WTC11 (cell line): Measurements from ENCODE around the gene CCDC51. TPM values are rescaled to one million over a fixed set of nuclear protein-coding genes. Genes with fewer than 3 reads are reported as not detected.

Source experiments
- ATAC-seq: fragments of 200-7000 bp; cut with Tn5 transposase; 2 replicates; pipeline ENCODE4 v1.10.0; 2021; ENCODE audit warnings: mild to moderate bottlenecking, moderate library complexity
- CTCF ChIA-PET: fragments of 300-600 bp; sonication (Branson Sonifier 250); formaldehyde crosslinking; loops from one replicate; lab custom pipeline; 2021; ENCODE audit warnings: antibody characterized with exemption; lab: Charles Lee
- POLR2A ChIA-PET: fragments of 350-600 bp; sonication (Branson Sonifier 250); formaldehyde crosslinking; loops from one replicate; lab custom pipeline; 2021; ENCODE audit warnings: antibody characterized with exemption; lab: Charles Lee
- DNase-seq: peaks from one replicate; pipeline ENCODE4 v3.0.0; 2021; ENCODE audit warnings: low spot score
- H3K27ac Mint-ChIP-seq: 2 replicates; pipeline ENCODE4 v1.8.0; 2021; ENCODE audit warnings: mixed read lengths
- H3K27me3 Mint-ChIP-seq: 2 replicates; pipeline ENCODE4 v1.8.0; 2021; ENCODE audit warnings: low read depth, mild to moderate bottlenecking, moderate library complexity, mixed read lengths
- H3K36me3 Mint-ChIP-seq: 2 replicates; pipeline ENCODE4 v1.8.0; 2021; ENCODE audit warnings: mixed read lengths
- H3K4me1 Mint-ChIP-seq: 2 replicates; pipeline ENCODE4 v1.8.0; 2022; ENCODE audit warnings: mixed read lengths
- H3K4me3 Mint-ChIP-seq: 2 replicates; pipeline ENCODE4 v1.8.0; 2021; ENCODE audit warnings: mild to moderate bottlenecking, moderate library complexity, mixed read lengths
- H3K9me3 Mint-ChIP-seq: 2 replicates; pipeline ENCODE4 v1.8.0; 2021; ENCODE audit warnings: mixed read lengths
- CREB1 ChIP-seq: sonication (generic); formaldehyde crosslinking; IDR thresholded peaks from 2 replicates; pipeline ENCODE4 v1.8.0; 2023; ENCODE audit warnings: mild to moderate bottlenecking, missing genetic modification reagents
- CREM ChIP-seq: sonication (generic); formaldehyde crosslinking; IDR thresholded peaks from 2 replicates; pipeline ENCODE4 v1.8.1; 2022; ENCODE audit warnings: mild to moderate bottlenecking, missing genetic modification reagents, moderate library complexity
- GABPB1 ChIP-seq: sonication (generic); formaldehyde crosslinking; IDR thresholded peaks from 2 replicates; pipeline ENCODE4 v1.8.1; 2023; ENCODE audit warnings: mild to moderate bottlenecking, missing genetic modification reagents
- GRHL2 ChIP-seq: fragments of 250-450 bp; sonication (Bioruptor Pico); IDR thresholded peaks from 2 replicates; pipeline ENCODE4 v1.8.0; 2022; ENCODE audit warnings: mild to moderate bottlenecking, moderate library complexity; ENCODE audit not compliant: insufficient replicate concordance, severe bottlenecking
- HMGA2 ChIP-seq: fragments of 250-450 bp; sonication (Bioruptor Pico); IDR thresholded peaks from 2 replicates; pipeline ENCODE4 v1.4.0; 2021; ENCODE audit warnings: mild to moderate bottlenecking, moderate library complexity
- IRF2 ChIP-seq: sonication (generic); formaldehyde crosslinking; IDR thresholded peaks from 2 replicates; pipeline ENCODE4 v1.8.0; 2022; ENCODE audit warnings: low read depth, missing genetic modification reagents, borderline replicate concordance
- JAZF1 ChIP-seq: fragments of 250-450 bp; sonication (Bioruptor Pico); IDR thresholded peaks from 2 replicates; pipeline ENCODE4 v1.9.0; 2021; ENCODE audit warnings: moderate library complexity, mild to moderate bottlenecking, inconsistent platforms
- KAT7 ChIP-seq: sonication (generic); formaldehyde crosslinking; IDR thresholded peaks from 2 replicates; pipeline ENCODE4 v1.8.1; 2023; ENCODE audit warnings: missing genetic modification reagents, mild to moderate bottlenecking, borderline replicate concordance
- MAX ChIP-seq: sonication (generic); formaldehyde crosslinking; IDR thresholded peaks from 2 replicates; pipeline ENCODE4 v1.8.0; 2022; ENCODE audit warnings: mild to moderate bottlenecking, missing genetic modification reagents
- NFATC4 ChIP-seq: fragments of 250-450 bp; sonication (Bioruptor Pico); IDR thresholded peaks from 2 replicates; pipeline ENCODE4 v1.9.0; 2021; ENCODE audit warnings: mild to moderate bottlenecking
- NFYB ChIP-seq: sonication (generic); formaldehyde crosslinking; conservative IDR thresholded peaks from 2 replicates; pipeline ENCODE4 v1.8.0; 2022; ENCODE audit warnings: low read depth, missing genetic modification reagents
- NR2C2 ChIP-seq: sonication (generic); formaldehyde crosslinking; IDR thresholded peaks from 2 replicates; pipeline ENCODE4 v1.8.0; 2022; ENCODE audit warnings: mild to moderate bottlenecking, missing genetic modification reagents
- PRDM15 ChIP-seq: sonication (generic); formaldehyde crosslinking; IDR thresholded peaks from 2 replicates; pipeline ENCODE4 v1.8.0; 2022; ENCODE audit warnings: missing genetic modification reagents
- PRRX2 ChIP-seq: fragments of 250-450 bp; sonication (Bioruptor Pico); IDR thresholded peaks from 2 replicates; pipeline ENCODE4 v1.8.0; 2021; ENCODE audit warnings: mild to moderate bottlenecking
- SMAD4 ChIP-seq: sonication (generic); formaldehyde crosslinking; IDR thresholded peaks from 2 replicates; pipeline ENCODE4 v1.8.0; 2022; ENCODE audit warnings: mild to moderate bottlenecking, missing genetic modification reagents
- SOX15 ChIP-seq: fragments of 250-450 bp; sonication (Bioruptor Pico); IDR thresholded peaks from 2 replicates; pipeline ENCODE4 v1.9.0; 2021; ENCODE audit warnings: mild to moderate bottlenecking
- ZNF219 ChIP-seq: sonication (generic); formaldehyde crosslinking; IDR thresholded peaks from 2 replicates; pipeline ENCODE4 v1.8.0; 2023; ENCODE audit warnings: missing genetic modification reagents, mild to moderate bottlenecking, borderline replicate concordance
- ZNF232 ChIP-seq: sonication (generic); formaldehyde crosslinking; IDR thresholded peaks from 2 replicates; pipeline ENCODE4 v1.8.0; 2022; ENCODE audit warnings: mild to moderate bottlenecking, missing genetic modification reagents
- ZNF263 ChIP-seq: sonication (generic); formaldehyde crosslinking; IDR thresholded peaks from 2 replicates; pipeline ENCODE4 v1.8.1; 2022; ENCODE audit warnings: low read depth, mild to moderate bottlenecking, moderate library complexity, missing genetic modification reagents
- ZNF396 ChIP-seq: fragments of 250-450 bp; sonication (Bioruptor Pico); IDR thresholded peaks from 2 replicates; pipeline ENCODE4 v1.8.0; 2021; ENCODE audit warnings: mild to moderate bottlenecking, moderate library complexity, borderline replicate concordance
- ZNF416 ChIP-seq: fragments of 250-450 bp; sonication (Bioruptor Pico); IDR thresholded peaks from 2 replicates; pipeline ENCODE4 v1.9.0; 2021; ENCODE audit warnings: mild to moderate bottlenecking, inconsistent platforms
- ZNF532 ChIP-seq: fragments of 250-450 bp; sonication (Bioruptor Pico); IDR thresholded peaks from 2 replicates; pipeline ENCODE4 v1.9.0; 2021; ENCODE audit warnings: mild to moderate bottlenecking, borderline replicate concordance
- total RNA-seq: library from RNA; stranded (reverse); gene quantifications from 3 replicates; pipeline ENCODE4 v1.2.3, GENCODE V29; 2021

The CCDC51 gene
- total RNA-seq, 1 experiment from 2014 or later = 25.1 TPM

GRCh38 chr3:48467110-48467454, 27.2 kb upstream of the CCDC51 start:
- ChIA-PET POLR2A (interaction anchor here (0.6 to 1.7 kb wide), 4 partner anchors 8 to 81 kb away, joined by 3 to 7 read pairs (median 3); partner anchors contain the start of gene ATRIP), CTCF (interaction anchor here (1.1 to 2.2 kb wide), 4 partner anchors 31 to 169 kb away, joined by 4 to 13 read pairs (median 10); no protein-coding TSS in a partner anchor)
- Mint-ChIP-seq H3K36me3 (peaks cover 19% of the 10 kb centered on the region; the same call in 1 of the 2 replicates), H3K4me3 (no peak overlapping the region), H3K27me3 (no peaks in the 10 kb centered on the region), H3K9me3 (no peaks in the 10 kb centered on the region), H3K4me1 (peaks cover 21% of the 10 kb centered on the region), H3K27ac (peak overlapping the region; percentile 97)
- DNase-seq (no peak), ATAC-seq (no peak)
- TF ChIP-seq PRRX2 (no peak), MAX (CRISPR knock-in tag) (no peak), CREM (CRISPR knock-in tag) (no peak), ZNF219 (CRISPR knock-in tag) (no peak)

- peaks cover 19% of the 10 kb centered on the region; the same call in 1 of the 2 replicates for H3K36me3 Mint-ChIP-seq
- peaks cover 21% of the 10 kb centered on the region for H3K4me1 Mint-ChIP-seq
- H3K9me3 Mint-ChIP-seq = no peaks in the 10 kb centered on the region
- ChIA-PET CTCF (interaction anchor here (0.8 to 3.0 kb wide), 8 partner anchors 8 to 170 kb away, joined by 4 to 23 read pairs (median 10); partner anchors contain the start of gene PFKFB4), POLR2A (interaction anchor here (0.6 to 1.7 kb wide), 4 partner anchors 8 to 82 kb away, joined by 3 to 7 read pairs (median 3); partner anchors contain the start of gene ATRIP)
- TF ChIP-seq NFYB (CRISPR knock-in tag) (no peak), JAZF1 (CRISPR knock-in tag) (no peak), IRF2 (no peak), NR2C2 (CRISPR knock-in tag) (no peak), GABPB1 (CRISPR knock-in tag) (no peak), PRDM15 (CRISPR knock-in tag) (no peak), ZNF232 (no peak), ZNF532 (CRISPR knock-in tag) (no peak), ZNF263 (no peak), SOX15 (CRISPR knock-in tag) (no peak), NFATC4 (CRISPR knock-in tag) (no peak), HMGA2 (no peak), GRHL2 (no peak), ZNF416 (CRISPR knock-in tag) (no peak), KAT7 (CRISPR knock-in tag) (no peak), ZNF396 (CRISPR knock-in tag) (no peak), CREB1 (no peak), SMAD4 (CRISPR knock-in tag) (no peak)
- no peak for DNase-seq
- H3K27ac Mint-ChIP-seq = peak overlapping the region; percentile 97
- no peak overlapping the region for H3K4me3 Mint-ChIP-seq
- no peak for ATAC-seq
- H3K27me3 Mint-ChIP-seq = no peaks in the 10 kb centered on the region
Observed at GRCh38 chr3:48466386-48467109, 26.6 kb upstream of the CCDC51 start.
